ENCODE results near the gene ZNF536. TPM values are rescaled to one million over a fixed set of nuclear protein-coding genes. Genes with fewer than 3 reads are reported as not detected.

ZNF536 gene
- polyA plus RNA-seq, 1 donor (not counting 4 experiments of a cell fraction or from before 2014, with no cell fraction given) = not detected

DNA sequence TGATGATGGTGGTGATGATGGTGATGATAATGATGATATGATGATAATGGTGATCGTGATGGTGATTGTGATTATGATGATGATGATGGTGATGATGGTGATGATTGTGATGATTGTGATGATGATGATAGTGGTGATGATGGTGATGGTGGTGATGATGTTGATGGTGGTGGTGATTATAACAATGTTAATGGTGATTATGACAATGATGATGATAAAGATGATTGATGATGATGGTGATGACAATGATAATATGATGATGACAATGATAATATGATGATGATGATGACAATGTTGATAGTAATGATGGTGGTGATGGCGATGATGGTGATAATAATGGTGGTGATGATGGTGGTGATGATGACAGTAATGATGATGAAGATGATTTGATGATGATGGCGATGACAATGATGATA lies 34.1 kb upstream of the ZNF536 start:
- Histone ChIP-seq H3K79me2 (ENCODE audit: control insufficient read depth, insufficient read depth, low read length) (no peaks in the 10 kb centered on the region), H3K9ac (ENCODE audit: control insufficient read depth, extremely low read depth, insufficient read depth, low read length) (no peak overlapping the region), H3K4me3 (ENCODE audit: control insufficient read depth in 2 of 3, extremely low read depth in 1 of 3, insufficient read depth in 2 of 3, low read depth in 1 of 3, low read length in 3 of 3) (no peak overlapping the region), H3K9me1 (ENCODE audit: control insufficient read depth, extremely low read depth, insufficient read depth, low read length) (no peaks in the 10 kb centered on the region), H3K4me2 (ENCODE audit: control insufficient read depth, extremely low read depth, insufficient read depth, low read depth, low read length) (no peak overlapping the region), H3K9me3 (ENCODE audit: control insufficient read depth, low read depth, low read length) (peaks cover 14% of the 10 kb centered on the region), H3K4me1 (ENCODE audit: control insufficient read depth, extremely low read depth, insufficient read depth, low read length) (no peaks in the 10 kb centered on the region), H3K36me3 (ENCODE audit: control insufficient read depth in 2 of 2, extremely low read depth in 1 of 2, insufficient read depth in 2 of 2, low read length in 2 of 2) (no peaks in the 10 kb centered on the region), H3K27me3 (ENCODE audit: control insufficient read depth, extremely low read depth, insufficient read depth, low read length) (no peaks in the 10 kb centered on the region), H3K27ac (ENCODE audit: control insufficient read depth, insufficient read depth, low read length) (no peak overlapping the region), H2AFZ (ENCODE audit: control insufficient read depth, low read length) (no peak overlapping the region), H4K20me1 (ENCODE audit: control insufficient read depth, extremely low read depth, insufficient read depth, low read length) (no peaks in the 10 kb centered on the region)
- DNase-seq (ENCODE audit: low read depth, low spot score) (no peak), FAIRE-seq (no peak)
- dilution Hi-C loops (cut with MboI; ENCODE audit: extremely low pct_ligation_motif_present, low sequenced_read_pairs) = no loop called here
- TF ChIP-seq EZH2 (IDR thresholded peaks at IDR 0.05; ENCODE audit: low read length) (no peak), CTCF (optimal IDR thresholded peaks at IDR 0.05 in 1 of 3, IDR thresholded peaks at IDR 0.05 in 1 of 3, conservative IDR thresholded peaks at IDR 0.05 in 1 of 3; ENCODE audit: extremely low read depth in 1 of 3, insufficient read depth in 2 of 3, low read length in 3 of 3) (no peak)

DNA sequence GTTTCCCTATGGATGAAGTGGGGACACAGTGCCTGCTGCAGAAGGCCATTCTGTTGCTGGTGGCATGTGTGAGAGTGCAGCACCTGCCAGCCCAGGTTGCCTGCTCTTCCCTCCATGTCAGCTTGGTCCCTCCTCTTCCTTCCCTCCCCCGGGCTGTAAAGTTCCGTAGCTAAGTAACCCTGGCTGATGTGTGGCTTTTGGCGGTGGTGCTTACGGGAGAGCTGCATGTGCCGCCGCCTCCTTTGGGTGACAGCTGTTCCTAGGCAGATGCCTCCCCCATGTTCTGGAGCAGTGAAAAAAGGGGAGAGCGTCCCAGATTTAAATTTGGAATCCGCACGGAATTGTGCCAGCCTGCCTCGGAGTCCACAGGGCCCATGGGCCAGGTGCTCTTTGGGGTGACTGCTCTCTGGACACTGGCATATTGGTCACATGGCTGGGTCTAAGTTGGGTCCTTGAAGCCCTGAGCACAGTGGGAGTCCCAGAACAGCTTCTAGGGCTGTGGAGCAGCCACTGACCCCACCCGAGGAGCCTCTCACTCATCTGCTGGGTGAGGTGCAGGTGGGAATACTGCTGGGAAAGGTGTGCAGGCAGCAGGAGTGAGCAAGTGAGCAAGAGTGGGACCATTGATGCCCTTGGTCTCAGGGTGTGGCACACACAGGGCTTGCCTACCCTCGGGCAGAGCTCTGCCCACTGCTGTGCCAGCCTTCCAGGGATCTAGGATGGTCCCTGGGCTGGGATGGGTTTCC lies 33.1 kb upstream of the ZNF536 start:
- H3K9me1 ChIP-seq (ENCODE audit: control insufficient read depth, extremely low read depth, insufficient read depth, low read length) = no peaks in the 10 kb centered on the region
- H3K27me3 ChIP-seq (ENCODE audit: control insufficient read depth, extremely low read depth, insufficient read depth, low read length) = no peaks in the 10 kb centered on the region
- dilution Hi-C loops (cut with MboI; ENCODE audit: extremely low pct_ligation_motif_present, low sequenced_read_pairs) = no loop called here
- no peaks in the 10 kb centered on the region for H4K20me1 ChIP-seq (ENCODE audit: control insufficient read depth, extremely low read depth, insufficient read depth, low read length)
- TF ChIP-seq EZH2 (IDR thresholded peaks at IDR 0.05; ENCODE audit: low read length) (no peak), CTCF (optimal IDR thresholded peaks at IDR 0.05 in 1 of 3, IDR thresholded peaks at IDR 0.05 in 1 of 3, conservative IDR thresholded peaks at IDR 0.05 in 1 of 3; ENCODE audit: extremely low read depth in 1 of 3, insufficient read depth in 2 of 3, low read length in 3 of 3) (no peak)
- no peaks in the 10 kb centered on the region for H3K4me1 ChIP-seq (ENCODE audit: control insufficient read depth, extremely low read depth, insufficient read depth, low read length)
- H3K79me2 ChIP-seq (ENCODE audit: control insufficient read depth, insufficient read depth, low read length) = no peaks in the 10 kb centered on the region
- H3K4me2 ChIP-seq (ENCODE audit: control insufficient read depth, extremely low read depth, insufficient read depth, low read depth, low read length) = no peak overlapping the region
- no peak overlapping the region for H3K9ac ChIP-seq (ENCODE audit: control insufficient read depth, extremely low read depth, insufficient read depth, low read length)
- H3K9me3 ChIP-seq (ENCODE audit: control insufficient read depth, low read depth, low read length) = peaks cover 14% of the 10 kb centered on the region
- no peak for FAIRE-seq
- no peak overlapping the region for H3K4me3 ChIP-seq (ENCODE audit: control insufficient read depth in 2 of 3, extremely low read depth in 1 of 3, insufficient read depth in 2 of 3, low read depth in 1 of 3, low read length in 3 of 3)
- no peaks in the 10 kb centered on the region for H3K36me3 ChIP-seq (ENCODE audit: control insufficient read depth in 2 of 2, extremely low read depth in 1 of 2, insufficient read depth in 2 of 2, low read length in 2 of 2)
- no peak overlapping the region for H3K27ac ChIP-seq (ENCODE audit: control insufficient read depth, insufficient read depth, low read length)
- DNase-seq (ENCODE audit: low read depth, low spot score) = no peak
- H2AFZ ChIP-seq (ENCODE audit: control insufficient read depth, low read length) = no peak overlapping the region

Data from keratinocyte (primary cell).